ENCODE data around the gene TSPEAR. TPM values are rescaled to one million over a fixed set of nuclear protein-coding genes. Genes with fewer than 3 reads are reported as not detected.
"Not testable (repeated sequence)": the region's sequence is repeated elsewhere in the genome, so short reads cannot be mapped to it uniquely, and the experiment has no call there.

TSPEAR gene
- total RNA-seq, 4 donors from 2014 or later: not detected

DNA sequence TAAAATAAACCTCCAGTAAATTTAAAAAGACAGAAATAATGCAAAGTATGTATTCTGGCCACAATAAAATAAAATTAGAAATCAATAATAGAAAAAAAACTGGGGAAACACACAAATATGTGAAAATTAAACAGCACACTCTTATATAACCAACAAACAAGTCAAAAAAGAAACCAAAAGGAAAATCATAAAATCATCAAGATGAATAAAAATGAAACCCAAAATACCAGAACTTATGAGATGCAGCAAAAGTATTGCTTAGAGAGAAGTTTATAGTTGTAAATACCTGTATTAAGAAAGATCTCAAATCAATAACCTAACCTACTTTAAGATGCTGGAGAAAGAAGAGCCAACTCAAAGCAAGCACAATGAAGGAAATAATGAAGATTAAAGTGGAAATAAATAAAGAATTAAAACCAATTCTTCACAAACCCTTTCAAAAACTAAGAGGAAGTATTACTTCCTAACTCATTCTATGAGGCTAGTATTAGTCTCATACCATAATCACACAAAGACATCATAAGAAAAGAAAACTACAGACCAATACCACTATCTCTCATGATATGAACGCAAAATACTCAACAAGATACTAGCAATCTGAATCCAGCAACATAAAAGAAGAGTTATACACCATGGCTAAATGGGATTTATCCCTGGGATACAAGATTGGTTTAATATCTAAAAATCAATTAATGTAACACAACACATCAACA lies 146.3 kb downstream of the TSPEAR start:
- no peaks in the 10 kb centered on the region for H3K36me3 ChIP-seq
- no peak overlapping the region for H3K4me3 ChIP-seq
- no peak for DNase-seq (ENCODE audit: low spot score in 2 of 2)
- 0 to 40% methylated on average over 1 of the region's 1 CpG for WGBS, 2 donors
- no peak overlapping the region for H3K27ac ChIP-seq
- peaks cover 0 to 20% (median 0%) of the 10 kb centered on the region in 4 donors for H3K9me3 ChIP-seq
- H3K4me1 ChIP-seq: no peaks in the 10 kb centered on the region
- H3K27me3 ChIP-seq: no peaks in the 10 kb centered on the region
- TF ChIP-seq, protein P1, sequence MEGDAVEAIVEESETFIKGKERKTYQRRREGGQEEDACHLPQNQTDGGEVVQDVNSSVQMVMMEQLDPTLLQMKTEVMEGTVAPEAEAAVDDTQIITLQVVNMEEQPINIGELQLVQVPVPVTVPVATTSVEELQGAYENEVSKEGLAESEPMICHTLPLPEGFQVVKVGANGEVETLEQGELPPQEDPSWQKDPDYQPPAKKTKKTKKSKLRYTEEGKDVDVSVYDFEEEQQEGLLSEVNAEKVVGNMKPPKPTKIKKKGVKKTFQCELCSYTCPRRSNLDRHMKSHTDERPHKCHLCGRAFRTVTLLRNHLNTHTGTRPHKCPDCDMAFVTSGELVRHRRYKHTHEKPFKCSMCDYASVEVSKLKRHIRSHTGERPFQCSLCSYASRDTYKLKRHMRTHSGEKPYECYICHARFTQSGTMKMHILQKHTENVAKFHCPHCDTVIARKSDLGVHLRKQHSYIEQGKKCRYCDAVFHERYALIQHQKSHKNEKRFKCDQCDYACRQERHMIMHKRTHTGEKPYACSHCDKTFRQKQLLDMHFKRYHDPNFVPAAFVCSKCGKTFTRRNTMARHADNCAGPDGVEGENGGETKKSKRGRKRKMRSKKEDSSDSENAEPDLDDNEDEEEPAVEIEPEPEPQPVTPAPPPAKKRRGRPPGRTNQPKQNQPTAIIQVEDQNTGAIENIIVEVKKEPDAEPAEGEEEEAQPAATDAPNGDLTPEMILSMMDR (IDR thresholded peaks at IDR 0.05): no peak
- no peak for TF ChIP-seq POLR2A (IDR thresholded peaks at IDR 0.05)
- TF ChIP-seq EP300 (IDR thresholded peaks at IDR 0.05): no peak

DNA sequence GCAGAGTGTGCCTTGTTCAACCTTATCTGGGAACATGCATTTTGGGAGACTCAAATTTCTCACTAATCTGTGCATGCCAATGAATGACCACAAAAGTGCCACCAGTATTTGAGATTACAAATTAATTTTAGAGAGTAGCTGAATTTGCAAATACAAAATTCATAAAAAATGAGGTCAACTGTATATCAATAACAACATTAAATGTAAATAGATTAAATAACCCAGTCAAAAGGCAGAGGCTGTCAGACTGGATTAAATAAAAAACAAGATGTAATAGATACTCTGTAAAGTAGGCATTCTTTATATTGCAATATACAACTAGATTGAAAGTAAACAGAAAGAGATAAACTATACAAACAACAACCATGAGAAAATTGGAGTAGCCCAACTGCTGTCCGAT lies 147.3 kb downstream of the TSPEAR start:
- peaks cover 0 to 26% (median 0%) of the 10 kb centered on the region in 4 donors for H3K9me3 ChIP-seq
- no peak for TF ChIP-seq EP300 (IDR thresholded peaks at IDR 0.05)
- no peak for TF ChIP-seq POLR2A (IDR thresholded peaks at IDR 0.05)
- TF ChIP-seq, protein P1 (IDR thresholded peaks at IDR 0.05): no peak
- WGBS, 2 donors: 95% methylated on average over 1 of the region's 1 CpG
- H3K4me3 ChIP-seq: no peak overlapping the region
- no peaks in the 10 kb centered on the region for H3K4me1 ChIP-seq
- no peak for DNase-seq (ENCODE audit: low spot score in 2 of 2)
- no peaks in the 10 kb centered on the region for H3K36me3 ChIP-seq
- H3K27ac ChIP-seq: no peak overlapping the region
- H3K27me3 ChIP-seq: no peaks in the 10 kb centered on the region

DNA sequence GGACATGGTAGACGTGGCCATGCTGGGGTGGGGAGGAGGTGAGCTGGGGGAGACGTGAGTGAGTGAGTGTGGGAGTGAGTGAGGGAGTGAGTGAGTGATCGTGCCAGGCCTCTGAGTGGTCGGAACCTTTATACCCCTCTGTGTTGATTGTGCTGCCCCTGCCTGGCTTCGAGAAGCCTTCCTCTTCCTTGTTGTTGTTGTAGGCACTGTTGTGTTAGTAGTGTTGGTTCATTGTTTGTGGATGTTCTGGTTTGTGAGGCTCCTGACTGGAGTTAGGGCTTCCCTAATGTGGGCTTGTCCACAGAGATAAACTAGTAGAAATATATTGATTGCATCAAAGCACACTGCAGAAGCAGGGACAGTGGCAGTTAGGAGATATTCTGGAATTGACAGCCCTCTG lies 152.7 kb downstream of the TSPEAR start, which contains the start of gene KRTAP10-3:
TSS of gene KRTAP10-3 (minus strand) at position 101 of the 400 bp plus-strand sequence. CDS start at position 21, 80 bp downstream.
- no peaks in the 10 kb centered on the region for H3K4me1 ChIP-seq
- DNase-seq (ENCODE audit: low spot score in 2 of 2): no peak
- 56 to 61% methylated on average over 5 of the region's 5 CpGs for WGBS, 2 donors
- H3K4me3 ChIP-seq: no peak within 1 kb of the TSS
- TF ChIP-seq, protein P1 (IDR thresholded peaks at IDR 0.05): no peak
- TF ChIP-seq POLR2A (IDR thresholded peaks at IDR 0.05) (no peak), EP300 (IDR thresholded peaks at IDR 0.05) (no peak)
- H3K9me3 ChIP-seq: peaks cover 0 to 33% (median 0%) of the 10 kb centered on the region in 4 donors
- no peaks in the 10 kb centered on the region for H3K27me3 ChIP-seq
- H3K36me3 ChIP-seq: no peaks in the 10 kb centered on the region
- no peak within 1 kb of the TSS for H3K27ac ChIP-seq

DNA sequence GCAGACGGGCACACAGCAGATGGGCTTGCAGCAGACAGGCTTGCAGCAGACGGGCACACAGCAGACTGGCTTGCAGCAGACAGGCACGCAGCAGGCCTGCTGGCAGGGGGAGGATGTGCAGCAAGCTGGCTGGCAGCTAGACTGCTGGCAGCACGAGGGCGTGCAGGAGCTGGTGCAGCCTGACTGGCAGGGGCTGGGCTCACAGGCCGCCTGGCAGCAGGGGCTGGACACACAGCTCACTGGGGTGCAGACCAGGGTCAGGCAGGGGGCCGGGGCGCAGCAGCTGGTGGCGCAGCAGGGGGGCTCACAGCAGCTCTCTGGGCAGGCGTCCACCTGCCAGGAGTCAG lies 153.1 kb downstream of the TSPEAR start:
- peaks cover 0 to 30% (median 0%) of the 10 kb centered on the region in 4 donors for H3K9me3 ChIP-seq
- H3K27me3 ChIP-seq; H3K4me1 ChIP-seq; H3K27ac ChIP-seq; DNase-seq (ENCODE audit: low spot score in 2 of 2); H3K36me3 ChIP-seq; H3K4me3 ChIP-seq: not testable (repeated sequence)
- WGBS, 2 donors: 68 to 75% methylated on average over 4 to 7 of the region's 10 CpGs

DNA sequence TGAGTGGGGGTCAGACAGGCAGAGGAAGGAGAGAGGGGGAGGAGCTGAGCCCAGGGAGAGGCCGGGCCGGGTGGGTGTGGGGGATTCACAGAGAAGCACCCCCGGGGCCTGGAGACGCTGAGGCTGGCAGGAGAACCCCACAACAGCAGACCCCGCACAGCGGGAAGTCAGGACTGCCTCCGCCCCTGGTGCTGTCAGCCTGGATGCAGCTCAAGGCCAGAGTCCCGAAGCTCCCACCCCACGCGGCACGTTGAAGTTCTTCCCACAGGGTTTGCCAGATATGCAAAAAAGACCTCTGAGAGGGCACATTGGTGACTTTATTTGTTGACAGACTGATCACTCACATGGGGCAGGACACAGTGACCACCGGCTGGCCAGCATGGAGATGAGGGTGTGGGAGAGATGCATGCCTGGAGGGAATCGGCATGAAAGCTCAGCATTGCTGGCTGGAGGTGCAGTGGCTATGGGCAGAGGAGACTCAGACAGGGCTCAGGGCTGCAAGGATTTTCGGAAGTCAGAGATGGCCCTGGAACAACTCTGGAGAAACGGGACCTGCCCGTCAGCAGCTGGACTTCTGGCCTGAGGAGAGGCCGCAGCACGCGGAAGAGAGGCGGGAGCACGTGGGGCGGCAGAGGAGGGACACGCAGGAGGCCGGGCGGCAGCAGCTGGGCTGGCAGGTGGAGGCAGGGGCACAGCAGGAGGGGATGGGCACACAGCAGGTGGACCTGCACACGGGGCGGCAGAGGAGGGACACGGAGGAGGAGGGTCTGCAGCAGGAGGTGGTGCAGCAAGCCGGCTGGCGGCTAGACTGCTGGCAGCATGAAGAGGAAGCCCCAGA lies 153.7 kb downstream of the TSPEAR start:
- no peak for DNase-seq (ENCODE audit: low spot score in 2 of 2)
- no peak overlapping the region for H3K27ac ChIP-seq
- H3K4me3 ChIP-seq: no peak overlapping the region
- no peaks in the 10 kb centered on the region for H3K4me1 ChIP-seq
- H3K36me3 ChIP-seq: no peaks in the 10 kb centered on the region
- WGBS, 2 donors: 50 to 54% methylated on average over 25 to 30 of the region's 30 CpGs
- peaks cover 0 to 29% (median 0%) of the 10 kb centered on the region in 4 donors for H3K9me3 ChIP-seq
- no peak for TF ChIP-seq EP300 (IDR thresholded peaks at IDR 0.05)
- TF ChIP-seq, protein P1 (IDR thresholded peaks at IDR 0.05): no peak
- TF ChIP-seq POLR2A (IDR thresholded peaks at IDR 0.05): no peak
- H3K27me3 ChIP-seq: peaks cover 0 to under 1% of the 10 kb centered on the region in 2 donors
